ENCODE measurements around the gene ADCYAP1R1. TPM values are rescaled to one million over a fixed set of nuclear protein-coding genes. Genes with fewer than 3 reads are reported as not detected.

The ADCYAP1R1 gene
- total RNA-seq, 3 donors from 2014 or later (not counting 1 experiment from before 2014, with no cell fraction given) = not detected

DNA sequence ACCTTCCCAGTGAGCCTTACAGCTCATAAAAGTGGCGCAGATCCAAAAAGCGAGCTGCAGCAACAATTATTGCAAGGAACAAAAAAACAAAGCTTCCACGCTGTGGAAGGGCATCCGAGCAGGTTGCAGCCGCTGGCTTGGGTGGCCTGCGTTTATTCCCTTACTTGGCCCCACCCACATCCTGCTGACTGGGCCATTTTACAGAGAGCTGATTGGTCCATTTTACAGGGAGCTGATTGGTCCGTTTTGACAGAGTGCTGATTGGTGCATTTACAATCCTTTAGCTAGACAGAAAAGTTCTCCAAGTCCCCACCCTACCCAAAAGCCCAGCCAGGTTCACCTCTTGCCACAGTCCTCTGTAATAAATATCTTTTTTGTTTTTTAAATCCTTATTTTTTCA, 85.1 kb downstream of the ADCYAP1R1 start:
- TF ChIP-seq, protein P1, sequence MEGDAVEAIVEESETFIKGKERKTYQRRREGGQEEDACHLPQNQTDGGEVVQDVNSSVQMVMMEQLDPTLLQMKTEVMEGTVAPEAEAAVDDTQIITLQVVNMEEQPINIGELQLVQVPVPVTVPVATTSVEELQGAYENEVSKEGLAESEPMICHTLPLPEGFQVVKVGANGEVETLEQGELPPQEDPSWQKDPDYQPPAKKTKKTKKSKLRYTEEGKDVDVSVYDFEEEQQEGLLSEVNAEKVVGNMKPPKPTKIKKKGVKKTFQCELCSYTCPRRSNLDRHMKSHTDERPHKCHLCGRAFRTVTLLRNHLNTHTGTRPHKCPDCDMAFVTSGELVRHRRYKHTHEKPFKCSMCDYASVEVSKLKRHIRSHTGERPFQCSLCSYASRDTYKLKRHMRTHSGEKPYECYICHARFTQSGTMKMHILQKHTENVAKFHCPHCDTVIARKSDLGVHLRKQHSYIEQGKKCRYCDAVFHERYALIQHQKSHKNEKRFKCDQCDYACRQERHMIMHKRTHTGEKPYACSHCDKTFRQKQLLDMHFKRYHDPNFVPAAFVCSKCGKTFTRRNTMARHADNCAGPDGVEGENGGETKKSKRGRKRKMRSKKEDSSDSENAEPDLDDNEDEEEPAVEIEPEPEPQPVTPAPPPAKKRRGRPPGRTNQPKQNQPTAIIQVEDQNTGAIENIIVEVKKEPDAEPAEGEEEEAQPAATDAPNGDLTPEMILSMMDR (IDR thresholded peaks at IDR 0.05) = no peak
- WGBS (ENCODE audit: insufficient coverage) = 90% methylated on average over 7 of the region's 7 CpGs
- DNase-seq (no peak), ATAC-seq (no peak)
- H3K36me3 Mint-ChIP-seq = no peaks in the 10 kb centered on the region
- Histone ChIP-seq H3K4me3 (ENCODE audit: low read length) (no peak overlapping the region), H3K27me3 (ENCODE audit: control insufficient read depth, insufficient read depth, low read length) (no peaks in the 10 kb centered on the region), H3K4me1 (ENCODE audit: control insufficient read depth, insufficient read depth, low read length) (no peaks in the 10 kb centered on the region), H3K27ac (ENCODE audit: low read length) (no peak overlapping the region), H3K9me3 (ENCODE audit: control insufficient read depth, insufficient read depth, low read length) (no peaks in the 10 kb centered on the region), H3K36me3 (ENCODE audit: control insufficient read depth, insufficient read depth, low read length) (no peaks in the 10 kb centered on the region)
- peaks cover 4 to 5% of the 10 kb centered on the region in 2 donors for H3K4me1 Mint-ChIP-seq
- H3K27ac Mint-ChIP-seq = no peak overlapping the region
- intact Hi-C loops (cut with micrococcal nuclease) = loop anchor here (10.0 kb wide), 1 partner anchor 1208 kb away; no protein-coding TSS in a partner anchor
- H3K27me3 Mint-ChIP-seq (ENCODE audit: low read depth in 2 of 2) = peaks cover 3 to 17% of the 10 kb centered on the region in 2 donors
- H3K9me3 Mint-ChIP-seq = no peaks in the 10 kb centered on the region
- no peak overlapping the region for H3K4me3 Mint-ChIP-seq

DNA sequence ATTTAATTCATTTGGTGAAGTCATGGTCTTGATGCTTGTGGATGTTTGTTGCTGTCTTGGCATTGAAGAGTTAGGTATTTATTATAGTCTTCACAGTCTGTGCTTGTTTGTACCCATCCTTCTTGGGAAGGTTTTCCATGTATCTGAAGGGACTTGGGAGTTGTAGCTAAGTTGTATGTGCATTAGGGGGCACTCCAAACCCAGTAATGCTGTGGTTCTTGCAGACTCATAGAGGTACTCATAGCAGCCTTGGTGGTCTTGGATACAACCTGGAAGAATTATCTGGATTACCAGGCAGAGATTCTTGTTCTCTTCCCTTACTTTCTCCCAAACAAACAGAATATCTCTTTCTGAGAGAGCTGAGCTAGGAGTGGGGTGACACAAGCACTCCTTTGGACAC, 93.2 kb downstream of the ADCYAP1R1 start:
- H3K27ac Mint-ChIP-seq = no peak overlapping the region
- Histone ChIP-seq H3K9me3 (ENCODE audit: control insufficient read depth, insufficient read depth, low read length) (no peaks in the 10 kb centered on the region), H3K4me3 (ENCODE audit: low read length) (no peak overlapping the region), H3K27me3 (ENCODE audit: control insufficient read depth, insufficient read depth, low read length) (peaks cover 3% of the 10 kb centered on the region), H3K36me3 (ENCODE audit: control insufficient read depth, insufficient read depth, low read length) (no peaks in the 10 kb centered on the region), H3K4me1 (ENCODE audit: control insufficient read depth, insufficient read depth, low read length) (no peaks in the 10 kb centered on the region), H3K27ac (ENCODE audit: low read length) (no peak overlapping the region)
- intact Hi-C loops (cut with micrococcal nuclease) = no loop called here
- TF ChIP-seq, protein P1 (IDR thresholded peaks at IDR 0.05) = no peak
- no peaks in the 10 kb centered on the region for H3K4me1 Mint-ChIP-seq
- no peak for ATAC-seq
- peaks cover 11 to 33% of the 10 kb centered on the region in 2 donors for H3K27me3 Mint-ChIP-seq (ENCODE audit: low read depth in 2 of 2)
- DNase-seq = no peak
- no peak overlapping the region for H3K4me3 Mint-ChIP-seq
- H3K36me3 Mint-ChIP-seq = no peaks in the 10 kb centered on the region
- no peaks in the 10 kb centered on the region for H3K9me3 Mint-ChIP-seq

DNA sequence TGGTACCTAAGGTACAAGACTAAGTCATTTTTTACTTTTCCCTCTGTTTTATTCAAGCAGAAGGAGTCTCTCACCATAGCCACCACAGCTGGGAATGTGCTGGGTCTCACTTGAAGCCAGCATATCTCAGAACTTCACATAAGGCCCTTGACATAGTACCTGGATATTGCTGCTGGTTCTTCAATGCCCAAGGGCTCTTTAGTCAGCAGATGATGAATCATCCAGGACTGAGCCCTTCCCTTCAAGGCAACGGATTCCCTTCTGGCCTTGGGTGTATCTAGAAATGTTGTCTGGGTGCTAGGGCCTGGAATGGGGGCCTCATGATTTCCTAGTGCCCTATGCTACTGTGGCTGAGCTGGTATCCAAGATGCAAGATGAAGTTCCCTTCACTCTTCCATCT, 93.9 kb downstream of the ADCYAP1R1 start:
- ATAC-seq (no peak), DNase-seq (no peak)
- no peaks in the 10 kb centered on the region for H3K36me3 Mint-ChIP-seq
- H3K9me3 Mint-ChIP-seq = no peaks in the 10 kb centered on the region
- H3K9me3 ChIP-seq (ENCODE audit: control insufficient read depth, insufficient read depth, low read length) = no peaks in the 10 kb centered on the region
- TF ChIP-seq, protein P1 (IDR thresholded peaks at IDR 0.05) = no peak
- H3K4me1 Mint-ChIP-seq = no peaks in the 10 kb centered on the region
- no peak overlapping the region for H3K4me3 ChIP-seq (ENCODE audit: low read length)
- no peaks in the 10 kb centered on the region for H3K4me1 ChIP-seq (ENCODE audit: control insufficient read depth, insufficient read depth, low read length)
- peaks cover 11 to 33% of the 10 kb centered on the region in 2 donors for H3K27me3 Mint-ChIP-seq (ENCODE audit: low read depth in 2 of 2)
- H3K27me3 ChIP-seq (ENCODE audit: control insufficient read depth, insufficient read depth, low read length) = peaks cover 3% of the 10 kb centered on the region
- intact Hi-C loops (cut with micrococcal nuclease) = no loop called here
- H3K27ac ChIP-seq (ENCODE audit: low read length) = no peak overlapping the region
- WGBS (ENCODE audit: insufficient coverage) = 50% methylated on average over 1 of the region's 1 CpG
- no peaks in the 10 kb centered on the region for H3K36me3 ChIP-seq (ENCODE audit: control insufficient read depth, insufficient read depth, low read length)
- no peak overlapping the region for H3K27ac Mint-ChIP-seq
- H3K4me3 Mint-ChIP-seq = no peak overlapping the region

DNA sequence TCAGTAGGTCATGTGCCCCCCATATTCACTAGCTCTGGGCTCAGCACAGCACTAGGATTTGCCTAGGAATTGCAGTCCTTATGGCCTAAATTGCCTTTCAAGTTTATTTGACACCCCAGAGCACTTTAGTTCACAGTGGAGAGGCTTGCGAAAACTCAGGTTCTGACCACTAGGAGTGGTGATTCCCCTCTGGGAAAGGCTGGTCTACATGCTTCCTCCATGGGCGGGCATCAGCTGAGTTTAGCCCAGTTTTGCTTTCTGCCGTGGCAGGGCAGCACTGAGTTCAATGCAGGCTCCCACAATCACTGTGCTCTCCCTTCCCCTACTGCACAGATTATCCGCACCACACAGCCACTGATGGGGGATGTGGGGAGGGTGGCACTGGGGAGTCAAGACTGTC, 94.4 kb downstream of the ADCYAP1R1 start:
- Histone ChIP-seq H3K4me3 (ENCODE audit: low read length) (no peak overlapping the region), H3K27me3 (ENCODE audit: control insufficient read depth, insufficient read depth, low read length) (peaks cover 3% of the 10 kb centered on the region), H3K4me1 (ENCODE audit: control insufficient read depth, insufficient read depth, low read length) (no peaks in the 10 kb centered on the region), H3K9me3 (ENCODE audit: control insufficient read depth, insufficient read depth, low read length) (no peaks in the 10 kb centered on the region), H3K27ac (ENCODE audit: low read length) (no peak overlapping the region), H3K36me3 (ENCODE audit: control insufficient read depth, insufficient read depth, low read length) (no peaks in the 10 kb centered on the region)
- intact Hi-C loops (cut with micrococcal nuclease) = no loop called here
- TF ChIP-seq, protein P1 (IDR thresholded peaks at IDR 0.05) = no peak
- WGBS (ENCODE audit: insufficient coverage) = 90% methylated on average over 3 of the region's 4 CpGs
- Mint-ChIP-seq H3K27me3 (ENCODE audit: low read depth in 2 of 2) (peaks cover 11 to 30% of the 10 kb centered on the region in 2 donors), H3K4me3 (no peak overlapping the region), H3K4me1 (no peaks in the 10 kb centered on the region), H3K36me3 (no peaks in the 10 kb centered on the region), H3K9me3 (no peaks in the 10 kb centered on the region), H3K27ac (no peak overlapping the region)
- ATAC-seq (no peak), DNase-seq (no peak)

All from natural killer cell (primary cell).